ENCODE data around the gene FAM184A.
"Not testable (repeated sequence)": the region's sequence is repeated elsewhere in the genome, so short reads cannot be mapped to it uniquely, and the experiment has no call there.

Gene FAM184A

GRCh38 chr6:119124079-119124824, 45.8 kb upstream of the FAM184A start:
- Histone ChIP-seq H3K4me1 (peaks cover 11% of the 10 kb centered on the region), H3K9me3 (no peaks in the 10 kb centered on the region), H3K36me3 (no peaks in the 10 kb centered on the region), H3K4me3 (ENCODE audit: low read depth, low read length) (no peak overlapping the region), H3K27me3 (no peaks in the 10 kb centered on the region)
- no peak for TF ChIP-seq CTCF (IDR thresholded peaks at IDR 0.05; ENCODE audit: low read depth, low read length)
- DNase-seq = no peak

GRCh38 chr6:119122336-119122735, 43.9 kb upstream of the FAM184A start:
- TF ChIP-seq CTCF (IDR thresholded peaks at IDR 0.05; ENCODE audit: low read depth, low read length) = no peak
- DNase-seq = no peak
- Histone ChIP-seq H3K4me1 (peaks cover under 1% of the 10 kb centered on the region; the same call in 1 of the 2 replicates), H3K36me3 (no peaks in the 10 kb centered on the region), H3K27me3 (no peaks in the 10 kb centered on the region), H3K4me3 (ENCODE audit: low read depth, low read length) (no peak overlapping the region), H3K9me3 (no peaks in the 10 kb centered on the region)

GRCh38 chr6:119121367-119121766, 42.9 kb upstream of the FAM184A start:
- H3K36me3 ChIP-seq = no peaks in the 10 kb centered on the region
- DNase-seq = no peak
- H3K27me3 ChIP-seq = no peaks in the 10 kb centered on the region
- H3K4me1 ChIP-seq = peaks cover under 1% of the 10 kb centered on the region; the same call in 1 of the 2 replicates
- no peak for TF ChIP-seq CTCF (IDR thresholded peaks at IDR 0.05; ENCODE audit: low read depth, low read length)
- no peak overlapping the region for H3K4me3 ChIP-seq (ENCODE audit: low read depth, low read length)
- H3K9me3 ChIP-seq = no peaks in the 10 kb centered on the region

- no peak for TF ChIP-seq CTCF (IDR thresholded peaks at IDR 0.05; ENCODE audit: low read depth, low read length)
- DNase-seq = no peak
- Histone ChIP-seq H3K36me3 (no peaks in the 10 kb centered on the region), H3K27me3 (no peaks in the 10 kb centered on the region), H3K9me3 (no peaks in the 10 kb centered on the region), H3K4me3 (ENCODE audit: low read depth, low read length) (no peak overlapping the region), H3K4me1 (0 out of 2 replicates have a peak, but pooled peaks cover 3% of the 10 kb centered on the region)
These were observed 41.5 kb upstream of the FAM184A start for GRCh38 chr6:119119989-119120388.

GRCh38 chr6:119119062-119119461, 40.6 kb upstream of the FAM184A start:
- not testable (repeated sequence) for H3K4me1 ChIP-seq; H3K4me3 ChIP-seq (ENCODE audit: low read depth, low read length); H3K36me3 ChIP-seq; DNase-seq; H3K27me3 ChIP-seq; H3K9me3 ChIP-seq

GRCh38 chr6:119116712-119117281, 38.3 kb upstream of the FAM184A start:
- Histone ChIP-seq H3K36me3 (no peaks in the 10 kb centered on the region), H3K27me3 (no peaks in the 10 kb centered on the region), H3K9me3 (no peaks in the 10 kb centered on the region), H3K4me3 (ENCODE audit: low read depth, low read length) (no peak overlapping the region), H3K4me1 (0 out of 2 replicates have a peak, but pooled peaks cover 3% of the 10 kb centered on the region)
- TF ChIP-seq CTCF (IDR thresholded peaks at IDR 0.05; ENCODE audit: low read depth, low read length) = peak; percentile 51
- DNase-seq = no peak

Measured in BE2C (cell line).